HG03064 (cell line): ENCODE data around the gene LRMDA.

Experiments
- ATAC-seq: cut with Tn5 transposase; IDR thresholded peaks from one replicate; pipeline ENCODE4 v1.9.1; 2021; ENCODE audit warnings: low read depth; ENCODE audit not compliant: unreplicated experiment

LRMDA gene

DNA sequence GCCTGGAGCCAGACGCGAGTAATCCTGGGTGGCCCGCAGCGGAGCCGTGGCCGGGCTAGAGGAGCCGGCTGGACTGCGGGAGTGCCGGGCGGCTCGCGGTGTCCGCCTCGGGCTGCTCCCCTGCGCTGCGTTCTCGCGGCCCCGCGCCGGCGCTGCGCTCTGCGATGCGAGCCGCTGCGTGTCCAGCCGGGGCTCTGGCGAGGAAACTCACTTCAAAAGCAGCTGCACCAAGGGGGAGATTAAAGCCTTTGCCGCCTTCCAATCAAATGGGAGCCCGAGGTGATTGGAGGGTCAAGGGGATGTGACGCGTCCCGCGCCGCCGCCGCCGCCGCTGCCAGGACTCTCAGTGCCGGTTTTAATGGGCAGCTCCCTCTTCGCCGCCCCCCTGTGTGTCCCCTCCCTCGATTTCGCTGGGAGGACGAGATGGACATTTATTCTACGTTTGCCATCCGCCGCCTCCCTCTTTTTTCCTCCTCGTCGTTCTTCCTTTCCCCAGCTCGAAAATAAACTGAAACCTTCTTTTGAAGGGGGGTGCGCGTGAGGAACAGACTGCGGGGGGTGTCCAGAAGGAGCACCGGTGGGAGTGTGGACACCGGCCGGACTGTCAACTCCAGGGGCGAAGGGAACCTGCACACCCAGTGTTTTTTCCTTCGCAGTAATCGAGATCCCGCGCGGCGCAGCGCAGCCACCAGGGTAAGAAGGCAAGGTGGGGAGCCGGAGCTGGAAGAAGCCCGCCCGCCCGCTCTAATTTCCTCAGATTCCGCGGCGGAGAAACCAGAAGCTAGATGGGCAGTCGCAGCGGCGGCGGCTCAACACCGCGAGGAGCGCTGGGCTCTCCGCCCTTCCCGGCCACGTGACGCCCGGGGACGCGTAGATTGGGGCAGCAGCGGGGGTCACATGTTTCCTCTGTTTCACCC is 29.6 kb upstream of the LRMDA start, which contains the start of gene ZNF503:
TSS of gene ZNF503 (minus strand) at position 196 of the 917 bp plus-strand sequence. CDS start 345 bp downstream, outside the sequence.
- ATAC-seq = peak; percentile 51

DNA sequence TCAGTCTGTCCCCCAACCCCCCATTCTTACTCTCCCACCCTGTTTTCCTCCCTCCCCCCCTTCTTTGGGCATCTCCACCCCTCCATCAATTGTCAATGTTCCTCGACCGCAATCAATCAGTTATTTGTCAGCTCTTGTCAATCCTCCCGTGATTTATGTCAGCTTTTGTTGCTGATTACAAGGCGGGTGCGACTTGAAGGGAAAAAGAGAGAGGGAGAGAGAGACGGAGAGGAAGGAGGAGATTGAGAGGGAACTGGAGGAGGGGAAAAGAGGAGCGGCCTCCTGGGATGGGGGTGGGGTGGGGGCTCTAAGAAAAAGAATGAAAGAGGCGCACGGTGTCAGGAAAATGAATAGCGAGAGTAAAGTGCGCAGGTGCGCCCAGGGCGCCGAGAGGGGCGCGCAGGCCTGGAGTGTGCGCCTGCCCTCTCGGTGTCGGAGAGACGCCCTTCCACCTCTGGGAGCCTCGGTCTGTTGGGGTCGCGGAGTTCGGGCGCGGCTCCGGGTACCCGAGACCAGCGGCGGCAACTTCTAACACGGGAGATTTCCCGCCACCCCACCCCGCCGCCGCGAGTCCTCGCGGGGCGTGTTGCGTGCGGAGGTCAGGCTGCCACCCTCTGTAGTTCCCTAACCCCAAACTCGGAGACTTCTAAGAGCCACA is 28.8 kb upstream of the LRMDA start:
- ATAC-seq = no peak

DNA sequence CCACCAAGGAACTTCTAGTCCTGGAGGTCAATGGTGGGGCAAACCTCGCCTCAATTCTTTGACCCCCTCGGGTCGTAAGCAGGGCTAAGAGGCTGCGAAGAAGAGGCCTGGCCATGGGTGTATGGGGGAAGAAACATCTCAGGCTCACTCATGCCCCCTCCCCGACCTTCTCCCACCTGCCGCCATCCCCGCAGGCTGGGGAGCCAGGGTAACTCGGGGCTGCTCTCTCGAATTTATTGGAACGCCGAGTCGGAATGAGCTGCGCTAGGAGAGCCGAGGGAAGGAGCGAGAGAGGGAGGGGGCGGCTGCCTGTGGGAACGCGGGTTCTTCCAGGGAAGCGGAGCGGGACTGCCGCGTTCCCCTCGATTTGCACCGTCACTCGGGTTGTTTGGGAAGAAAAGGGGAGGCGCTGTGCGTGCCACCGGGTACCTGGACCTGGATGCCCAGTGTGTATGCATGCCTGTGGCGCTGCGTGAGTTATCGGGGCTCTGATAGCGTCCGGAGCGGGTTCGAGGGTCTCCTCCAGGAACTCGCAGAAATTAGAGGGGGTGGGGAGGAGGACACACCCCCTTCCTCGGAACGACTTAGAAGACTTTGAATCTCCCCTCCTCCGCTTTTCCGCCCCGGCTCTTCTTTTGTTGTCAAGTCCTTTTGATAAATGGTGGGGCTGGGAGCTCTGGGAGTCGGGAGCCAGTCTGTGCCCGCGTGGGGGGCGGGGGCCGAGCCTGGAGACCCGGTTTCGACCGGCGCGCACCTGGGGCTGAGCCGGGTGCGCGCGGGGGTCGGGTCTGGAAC is 28.1 kb upstream of the LRMDA start:
- no peak for ATAC-seq

DNA sequence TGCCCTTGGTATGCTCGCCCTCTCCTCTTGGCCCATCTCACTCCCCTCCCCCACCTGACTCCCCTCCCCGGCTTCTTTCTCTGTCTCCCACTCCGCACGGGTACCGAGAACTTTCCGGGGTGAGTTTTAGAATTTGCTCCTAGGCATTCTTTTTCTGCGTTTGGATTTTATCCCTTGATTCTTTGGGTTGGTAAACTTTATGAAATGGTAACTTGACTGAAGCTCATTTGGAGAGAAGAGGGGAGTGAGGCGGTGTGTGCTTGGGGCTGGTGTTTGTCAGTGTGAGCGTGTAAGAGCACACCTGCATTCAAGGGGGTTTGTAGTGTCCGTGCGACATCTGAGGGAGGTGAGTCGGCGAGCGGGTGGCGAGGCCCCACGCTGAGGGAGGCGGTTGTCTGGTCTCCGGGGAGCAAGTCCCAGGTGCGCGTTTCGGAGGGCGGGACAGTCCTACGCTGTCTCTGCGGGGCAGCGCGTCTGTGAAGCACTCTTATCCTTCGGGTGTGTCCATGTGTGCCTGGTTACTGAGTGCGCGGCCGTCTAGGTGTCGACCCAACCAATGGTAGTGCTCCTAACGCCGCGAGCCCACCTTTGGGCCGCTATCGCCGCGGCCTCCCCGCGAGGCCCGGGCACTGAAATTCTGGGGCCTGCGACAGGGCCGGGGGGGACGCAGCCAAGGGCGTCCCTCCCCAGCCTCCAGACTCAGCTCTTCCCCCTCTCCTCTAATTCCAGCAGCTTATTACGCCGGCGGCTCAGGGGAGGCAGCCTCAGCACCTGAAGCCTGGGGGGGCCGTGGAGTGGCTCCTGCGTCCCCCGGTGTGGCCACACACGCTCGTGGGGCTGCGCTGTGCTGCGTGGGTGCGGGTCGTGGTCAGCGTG is 27.2 kb upstream of the LRMDA start:
- no peak for ATAC-seq

DNA sequence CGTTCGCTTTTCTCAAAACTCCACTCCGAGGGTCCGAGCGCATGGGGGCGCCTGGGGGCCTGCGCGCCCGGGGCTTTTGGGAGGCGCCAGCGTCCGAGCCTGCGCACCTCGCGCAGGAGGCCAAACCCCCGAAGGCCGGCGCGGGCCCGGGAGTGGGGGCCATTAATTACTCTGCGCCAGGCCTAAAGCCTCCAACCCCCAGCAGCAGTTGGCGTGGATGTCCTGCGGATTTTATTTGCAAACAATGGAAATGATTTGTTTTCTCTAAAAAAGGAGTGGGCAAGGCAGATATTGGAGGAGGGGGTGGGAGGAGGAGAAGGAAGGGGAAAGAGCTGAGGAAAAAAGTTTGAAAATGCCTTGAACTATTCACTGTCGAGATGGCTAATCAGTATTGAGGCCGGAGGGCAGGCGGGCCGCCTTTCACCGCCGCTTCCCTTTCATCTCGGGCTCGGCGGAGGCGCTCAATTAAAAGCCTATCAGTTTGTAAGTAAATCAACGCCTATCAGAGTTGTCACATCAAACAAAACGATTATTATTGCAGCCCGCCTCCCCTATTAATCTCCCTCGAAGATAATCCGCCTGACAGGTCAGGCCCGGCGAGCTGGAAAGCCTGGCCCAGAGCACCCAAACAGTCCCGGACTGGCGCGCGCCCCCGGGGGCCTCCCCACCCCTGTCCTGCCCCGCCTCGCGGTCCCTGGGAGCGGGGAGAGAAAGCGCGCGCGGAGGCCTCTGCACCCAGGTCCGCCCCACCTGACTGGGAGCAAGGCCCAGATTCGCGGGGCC is 26.4 kb upstream of the LRMDA start:
- ATAC-seq = no peak

DNA sequence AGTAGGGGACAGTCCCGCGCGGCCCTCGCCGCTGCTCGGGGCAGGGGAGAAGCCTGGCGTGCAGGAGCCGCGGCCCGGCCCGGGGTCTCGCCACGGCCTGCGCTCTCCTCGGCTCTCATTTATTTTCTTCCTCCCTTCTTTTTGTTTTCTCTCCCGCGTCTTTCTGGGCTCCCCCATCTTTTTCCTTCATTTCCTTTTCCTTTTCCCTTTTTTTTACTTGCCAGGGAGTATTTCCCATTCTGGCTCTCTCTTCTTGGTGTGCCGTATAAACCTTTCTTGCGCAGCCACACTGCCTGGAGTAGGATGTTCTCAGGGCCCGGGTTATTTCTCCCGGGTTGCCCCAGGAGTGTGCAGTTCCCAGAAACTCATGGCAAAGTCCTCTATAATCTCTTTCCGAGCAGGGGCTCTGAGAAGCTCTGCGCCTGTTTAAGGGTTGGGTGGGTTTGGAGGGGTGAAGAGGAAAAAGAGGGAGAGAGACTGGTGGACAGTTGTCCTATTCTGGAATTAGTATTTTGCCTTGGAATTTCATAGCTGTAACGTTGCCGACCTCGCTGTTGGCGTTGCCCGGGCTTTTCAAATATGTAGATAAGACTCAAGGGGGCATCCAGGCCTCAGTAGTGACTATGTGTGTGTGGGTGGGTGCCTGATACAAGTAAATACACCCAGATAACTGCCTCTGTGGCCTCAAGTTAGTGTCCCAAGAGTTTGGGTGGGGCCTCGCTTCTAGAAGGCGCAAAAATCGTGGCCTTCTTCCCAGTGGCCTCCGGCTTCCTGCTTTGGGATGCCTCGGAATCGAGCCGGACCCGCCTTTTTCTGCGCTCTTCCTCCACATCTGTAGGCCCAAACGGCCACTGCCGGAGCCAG is 25.6 kb upstream of the LRMDA start:
- no peak for ATAC-seq

DNA sequence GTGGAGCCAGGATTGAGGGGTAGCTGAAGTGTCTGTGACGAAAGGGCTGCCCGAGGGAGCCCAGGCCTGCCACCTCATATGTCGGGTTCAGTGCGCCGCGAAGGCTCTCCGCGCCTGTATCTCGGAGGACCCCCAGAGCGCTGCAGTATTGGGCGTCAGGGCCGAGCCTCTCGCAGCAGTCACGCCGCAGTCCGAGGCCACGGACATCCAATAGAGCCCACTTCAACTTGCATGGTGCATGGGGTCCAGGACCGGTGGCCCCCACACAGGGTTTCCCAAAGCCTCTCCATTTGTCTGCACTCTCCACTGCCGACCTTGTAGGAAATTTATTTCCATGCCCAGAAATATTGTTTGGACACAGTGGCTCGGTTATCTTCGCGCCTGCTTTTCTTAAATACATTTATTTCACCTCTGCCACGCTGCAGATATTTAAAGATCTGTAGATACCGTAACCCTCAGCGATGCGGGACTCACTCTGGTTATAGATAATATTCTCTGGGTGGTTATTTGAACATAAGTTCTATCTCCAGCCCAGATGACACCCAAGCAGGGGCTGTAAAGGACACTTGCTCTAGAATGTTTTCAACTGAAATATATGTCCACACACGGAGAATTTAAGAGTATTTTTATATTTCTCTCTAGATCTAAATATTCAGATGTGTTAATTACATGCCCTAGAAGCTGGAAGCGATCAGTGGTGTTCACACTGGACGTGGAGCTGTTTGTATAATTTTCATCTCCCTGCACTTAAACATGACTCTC is 24.8 kb upstream of the LRMDA start:
- ATAC-seq = no peak

DNA sequence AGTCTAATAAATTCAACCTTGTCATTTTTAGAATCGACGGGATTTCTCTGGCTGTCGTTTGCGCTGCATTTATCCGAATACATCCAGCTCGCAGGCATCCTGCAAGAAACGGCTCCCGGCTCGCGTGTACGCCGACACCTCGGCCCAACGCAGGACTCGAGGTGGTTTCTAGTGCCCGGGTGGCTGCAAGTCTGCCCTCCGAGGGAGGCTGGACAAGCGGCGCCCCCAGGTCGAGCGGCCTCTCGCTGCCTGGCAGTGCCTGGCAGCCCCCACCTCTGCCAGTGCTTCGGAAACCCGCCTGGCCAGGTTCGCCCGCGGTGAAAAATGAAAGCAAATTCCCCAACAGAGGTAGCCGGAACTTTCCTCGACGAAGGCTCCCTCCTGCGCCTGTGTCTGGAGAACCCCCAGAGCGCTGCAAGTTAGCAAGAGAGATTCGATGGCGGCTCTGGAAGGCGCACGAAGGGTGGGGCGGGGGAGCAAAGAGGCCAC is 24.2 kb upstream of the LRMDA start:
- no peak for ATAC-seq

DNA sequence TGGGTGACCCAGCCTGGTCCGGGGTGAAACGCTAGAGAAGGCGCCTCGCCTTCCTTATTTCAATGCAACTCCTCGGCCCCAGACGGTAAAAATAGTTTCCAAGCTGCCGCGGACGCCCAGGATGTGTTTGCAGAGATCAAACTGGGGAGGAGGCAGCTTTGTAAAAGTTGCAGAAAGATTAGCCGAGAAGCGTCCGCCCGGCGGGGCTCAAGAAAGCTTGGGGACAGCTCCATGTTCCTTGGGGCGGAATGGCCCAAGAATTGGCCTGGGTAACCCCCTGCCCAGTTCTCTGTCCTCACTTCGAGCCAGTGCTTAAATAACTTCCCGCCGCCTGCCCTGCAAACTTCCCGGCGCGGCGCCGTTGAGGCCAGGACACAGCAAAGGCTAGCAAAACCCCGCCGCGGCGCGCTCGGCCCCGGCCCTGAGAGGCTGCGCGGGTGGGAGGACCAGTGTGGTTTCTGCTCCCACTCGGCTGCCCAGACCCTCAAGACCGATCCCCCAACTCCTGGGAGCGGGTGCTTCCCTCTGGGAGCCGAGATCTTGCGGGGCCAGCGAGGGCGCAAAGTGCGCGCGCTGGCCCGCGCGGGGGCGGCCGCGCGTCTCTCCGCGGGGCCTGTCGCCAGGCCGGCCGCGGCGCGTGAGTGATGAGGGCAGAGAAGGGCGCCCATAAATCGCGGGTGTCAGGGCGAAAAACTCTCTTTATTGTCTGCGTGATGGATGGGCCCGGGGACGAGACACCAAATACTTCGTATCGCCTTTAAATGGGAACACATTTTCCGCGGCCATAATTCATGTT is 23.5 kb upstream of the LRMDA start:
- no peak for ATAC-seq

DNA sequence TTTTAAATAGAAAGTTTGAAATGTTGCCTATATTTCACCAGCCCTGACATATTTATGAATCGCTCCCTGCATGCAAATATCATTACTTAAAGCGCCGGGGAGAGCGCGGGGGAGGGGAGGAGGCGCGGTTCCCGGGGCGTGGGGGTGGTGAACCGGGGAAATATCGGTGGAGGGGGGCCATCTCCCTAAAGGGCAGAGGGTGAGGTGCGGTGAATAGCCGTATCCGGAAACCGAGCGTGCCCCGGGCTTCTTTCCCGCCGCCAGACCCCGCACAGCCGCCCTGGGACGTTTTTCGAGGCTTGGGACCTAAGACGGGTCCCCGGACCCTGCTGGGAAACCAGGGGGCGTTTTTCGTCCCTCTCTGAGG is 22.9 kb upstream of the LRMDA start:
- no peak for ATAC-seq

DNA sequence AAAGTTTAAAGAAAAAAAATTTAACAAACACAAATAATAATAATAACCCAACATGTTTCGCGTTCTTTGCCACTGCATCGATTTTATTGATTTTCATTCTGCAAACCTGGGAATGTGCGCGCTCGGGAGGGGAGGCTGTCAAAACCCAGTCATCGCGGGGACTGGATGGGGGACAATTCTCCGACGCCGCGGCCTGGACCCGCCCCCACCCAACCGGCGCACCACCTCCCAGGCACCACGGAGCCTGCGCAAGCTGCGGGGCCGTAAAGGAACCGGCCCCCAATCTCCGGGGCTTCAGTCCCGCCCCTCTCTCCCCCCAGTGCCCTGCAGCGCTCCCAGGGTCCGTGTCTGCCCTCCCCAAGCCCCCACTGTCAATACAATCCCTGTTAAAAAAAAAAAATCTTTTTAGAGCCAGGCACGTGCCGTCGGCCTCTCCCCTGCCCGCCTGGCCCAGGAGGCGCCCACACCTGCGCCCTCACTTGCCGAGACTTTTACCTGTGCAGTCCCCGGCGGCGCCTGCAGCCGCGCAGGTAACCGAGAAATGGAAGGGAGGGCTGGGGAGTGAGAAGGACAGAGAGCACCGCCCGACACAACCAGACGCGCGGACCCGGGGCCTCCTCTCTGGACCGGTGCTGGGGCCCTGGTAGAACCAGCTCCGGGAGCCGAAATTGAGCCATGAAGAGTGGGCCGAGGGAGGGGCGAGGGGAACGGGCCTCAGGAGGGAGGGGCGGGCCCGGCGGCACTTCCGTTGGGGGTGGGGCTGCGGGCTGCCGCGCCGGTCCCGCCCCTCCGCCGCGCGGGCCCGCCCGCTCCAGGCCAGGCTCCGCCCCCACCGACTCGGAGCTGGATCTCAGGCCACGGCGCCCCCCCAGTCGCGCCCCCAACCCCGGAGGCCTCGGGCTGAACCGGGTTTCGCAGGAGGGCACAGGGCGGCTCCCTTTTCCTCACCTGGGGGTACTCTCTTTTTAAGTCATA is 22.2 kb upstream of the LRMDA start:
- ATAC-seq = no peak

DNA sequence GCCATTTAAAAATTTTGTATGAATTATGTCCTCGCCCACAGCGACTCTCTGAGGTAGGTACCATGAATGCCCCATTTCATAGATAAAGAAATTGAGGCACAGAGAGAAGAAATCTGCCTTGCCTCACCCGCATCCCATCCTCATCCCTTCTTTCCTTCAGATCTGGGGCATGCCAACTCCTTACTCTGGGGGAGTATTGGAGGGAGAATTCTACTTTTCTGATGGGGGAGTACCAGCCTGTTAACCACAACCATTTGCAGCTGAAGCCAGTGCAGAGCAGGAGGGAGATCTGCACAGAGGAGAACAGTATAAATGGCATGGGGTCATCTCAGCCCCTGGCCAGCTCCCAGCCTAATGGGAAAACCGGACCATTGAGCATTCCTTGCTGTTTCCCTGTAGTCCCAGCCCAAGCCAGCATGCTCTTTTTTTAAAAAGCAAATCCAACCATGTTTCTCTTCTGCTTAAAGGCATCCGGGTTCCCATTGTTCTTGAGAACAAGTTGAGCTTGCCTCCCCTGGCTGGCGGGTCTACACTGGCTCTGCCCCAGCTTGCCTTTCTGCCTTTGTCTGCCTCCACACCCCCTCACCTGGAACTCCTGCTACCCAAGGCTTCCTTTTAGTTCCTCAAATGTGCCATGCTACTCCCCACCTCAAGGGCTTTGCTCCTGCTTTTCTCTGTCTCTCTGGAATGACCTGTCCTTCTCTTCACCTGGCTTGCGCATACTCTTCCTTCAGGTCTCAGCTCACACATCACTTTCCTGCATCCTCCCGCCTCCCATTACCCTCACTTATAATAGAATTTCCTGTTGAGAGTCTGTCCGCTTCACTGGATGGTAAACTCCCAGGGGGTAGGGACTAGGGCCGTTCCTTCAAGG is 21.1 kb upstream of the LRMDA start:
- no peak for ATAC-seq

DNA sequence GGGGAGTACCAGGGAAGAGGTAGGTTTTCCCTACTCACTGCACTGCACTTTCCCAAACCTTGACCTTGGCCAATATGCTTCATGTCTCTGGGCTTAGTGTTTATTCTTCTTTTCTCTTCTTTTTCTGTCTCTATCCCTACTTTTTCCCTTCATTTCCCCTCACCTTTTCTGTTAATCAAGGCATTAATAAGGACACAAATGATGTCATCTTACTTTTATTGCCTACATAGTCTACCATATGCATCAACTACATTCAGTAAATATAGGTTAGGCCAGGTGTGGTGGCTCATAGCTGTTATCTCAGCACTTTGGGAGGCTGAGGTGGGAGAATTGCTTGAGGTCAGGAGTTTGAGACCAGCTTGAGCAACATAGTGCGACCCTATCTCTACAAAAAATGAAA is 16.9 kb upstream of the LRMDA start:
- ATAC-seq = no peak

DNA sequence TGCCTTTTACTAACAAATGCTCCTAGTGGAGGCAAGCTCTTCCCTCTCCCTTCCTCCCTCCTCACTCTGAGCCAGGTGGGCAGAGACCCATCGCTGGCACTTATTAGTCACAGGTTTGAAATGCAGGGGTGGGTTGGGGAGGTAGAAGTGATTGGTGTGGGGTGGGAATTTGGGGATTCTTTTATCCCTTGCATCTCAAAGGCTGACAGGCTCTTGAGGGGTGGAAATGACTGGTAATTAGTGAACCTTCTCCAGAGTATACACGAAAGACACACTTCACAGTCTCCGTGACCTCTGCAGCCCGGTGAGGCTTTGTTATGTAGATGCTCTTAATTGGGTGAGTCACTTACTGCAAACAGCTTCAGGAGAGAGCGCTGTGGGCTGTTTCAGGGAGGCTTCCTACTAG is 13.9 kb upstream of the LRMDA start:
- no peak for ATAC-seq

DNA sequence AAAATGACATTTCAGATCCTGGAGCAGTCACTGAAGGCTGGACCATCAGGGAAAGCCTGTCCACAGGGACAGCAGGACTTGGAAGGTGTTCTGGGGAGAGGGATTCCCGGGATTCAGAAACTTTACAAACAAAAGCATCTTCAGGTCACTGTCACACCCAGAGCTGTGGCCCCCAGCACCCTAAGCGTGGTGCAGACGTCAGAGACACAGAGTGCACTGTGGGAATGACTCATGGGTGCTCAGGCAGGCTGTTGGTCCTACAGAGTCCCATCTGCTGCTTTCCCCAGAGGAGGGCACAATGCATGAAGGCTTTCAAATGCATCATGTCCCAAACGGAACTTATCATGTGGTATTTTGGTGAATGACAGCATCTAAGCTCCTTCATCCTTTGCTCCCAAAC is 13.1 kb upstream of the LRMDA start:
- no peak for ATAC-seq
